GM13977 (cell line): ENCODE results near the gene CBR4.

Experiments used
- DNase-seq: peaks from one replicate; pipeline ENCODE4 v3.0.0; 2012; ENCODE audit warnings: low spot score
- in situ Hi-C: fragments of 300-500 bp; cut with MboI; formaldehyde crosslinking; loops from one replicate; pipeline ENCODE4 v1.12.0; 2022; ENCODE audit warnings: low sequenced_read_pairs, low pct_unique_long_range_greater_than_20kb, mixed read lengths, inconsistent platforms; ENCODE audit not compliant: unreplicated experiment
- TF ChIP-seq, protein P1 (sequence below): IDR thresholded peaks from 2 replicates; pipeline ENCODE4 v1.5.1; 2012; ENCODE audit warnings: mild to moderate bottlenecking, control low read depth; ENCODE audit not compliant: insufficient read depth; ENCODE audit errors: extremely low read depth, missing control alignments

The CBR4 gene

DNA sequence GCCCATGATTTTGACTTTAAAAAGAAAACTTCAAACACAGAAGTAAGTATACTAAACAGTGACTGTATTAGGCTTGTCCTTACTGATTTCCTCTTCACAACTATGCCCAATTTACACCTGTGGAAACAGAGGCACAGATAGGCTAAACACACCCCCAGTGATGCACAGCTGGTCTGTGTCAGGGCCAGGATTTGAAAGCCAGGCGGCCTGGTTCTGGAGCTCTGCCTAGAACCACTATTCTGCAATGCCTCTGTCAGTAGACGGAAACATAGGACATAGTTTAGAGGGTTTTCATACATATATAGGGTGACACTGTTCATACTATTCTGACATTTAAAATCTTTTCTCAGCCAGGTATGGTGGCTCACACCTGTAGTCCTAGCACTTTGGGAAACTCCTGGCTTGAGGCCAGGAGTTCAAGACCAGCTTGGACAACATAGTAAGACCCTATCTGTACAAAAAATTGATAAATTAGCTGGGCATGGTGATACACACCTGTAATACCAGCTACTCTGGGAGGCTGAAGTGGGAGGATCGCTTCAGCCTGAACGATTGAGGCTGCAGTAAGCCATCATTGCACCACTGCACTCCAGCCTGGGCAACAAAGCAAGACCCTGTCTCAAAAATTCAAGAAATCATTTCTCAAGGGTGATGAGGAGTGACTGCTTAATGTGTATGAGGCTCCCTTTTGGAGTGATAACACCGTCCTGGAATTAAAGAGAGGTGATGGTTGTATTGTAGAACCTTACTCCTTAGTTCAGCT is 23.0 kb upstream of the CBR4 start:
- TF ChIP-seq, protein P1, sequence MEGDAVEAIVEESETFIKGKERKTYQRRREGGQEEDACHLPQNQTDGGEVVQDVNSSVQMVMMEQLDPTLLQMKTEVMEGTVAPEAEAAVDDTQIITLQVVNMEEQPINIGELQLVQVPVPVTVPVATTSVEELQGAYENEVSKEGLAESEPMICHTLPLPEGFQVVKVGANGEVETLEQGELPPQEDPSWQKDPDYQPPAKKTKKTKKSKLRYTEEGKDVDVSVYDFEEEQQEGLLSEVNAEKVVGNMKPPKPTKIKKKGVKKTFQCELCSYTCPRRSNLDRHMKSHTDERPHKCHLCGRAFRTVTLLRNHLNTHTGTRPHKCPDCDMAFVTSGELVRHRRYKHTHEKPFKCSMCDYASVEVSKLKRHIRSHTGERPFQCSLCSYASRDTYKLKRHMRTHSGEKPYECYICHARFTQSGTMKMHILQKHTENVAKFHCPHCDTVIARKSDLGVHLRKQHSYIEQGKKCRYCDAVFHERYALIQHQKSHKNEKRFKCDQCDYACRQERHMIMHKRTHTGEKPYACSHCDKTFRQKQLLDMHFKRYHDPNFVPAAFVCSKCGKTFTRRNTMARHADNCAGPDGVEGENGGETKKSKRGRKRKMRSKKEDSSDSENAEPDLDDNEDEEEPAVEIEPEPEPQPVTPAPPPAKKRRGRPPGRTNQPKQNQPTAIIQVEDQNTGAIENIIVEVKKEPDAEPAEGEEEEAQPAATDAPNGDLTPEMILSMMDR: no peak
- no peak for DNase-seq
- in situ Hi-C loops: no loop called here

DNA sequence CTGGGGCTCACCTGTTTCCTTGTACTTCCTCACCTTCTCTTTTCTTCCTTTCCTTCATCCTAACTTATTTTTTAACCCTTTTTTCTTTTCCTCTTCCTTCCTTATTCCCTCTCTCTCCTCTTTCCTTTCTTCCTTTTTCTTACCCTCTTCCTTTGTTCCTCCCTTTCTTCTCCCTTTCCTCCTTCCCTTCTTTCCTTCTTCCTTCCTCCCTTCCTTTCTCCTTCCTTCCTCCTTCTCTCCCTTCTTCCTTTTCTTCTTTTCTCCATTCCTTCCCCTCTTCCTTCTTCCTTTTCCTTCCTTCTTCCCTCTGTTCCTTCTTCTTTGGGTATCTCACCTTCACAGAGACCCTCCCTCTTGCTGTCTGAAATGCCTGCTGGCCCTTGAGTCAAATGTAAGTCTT is 22.1 kb upstream of the CBR4 start:
- DNase-seq: no peak
- TF ChIP-seq, protein P1: no peak
- in situ Hi-C loops: no loop called here

DNA sequence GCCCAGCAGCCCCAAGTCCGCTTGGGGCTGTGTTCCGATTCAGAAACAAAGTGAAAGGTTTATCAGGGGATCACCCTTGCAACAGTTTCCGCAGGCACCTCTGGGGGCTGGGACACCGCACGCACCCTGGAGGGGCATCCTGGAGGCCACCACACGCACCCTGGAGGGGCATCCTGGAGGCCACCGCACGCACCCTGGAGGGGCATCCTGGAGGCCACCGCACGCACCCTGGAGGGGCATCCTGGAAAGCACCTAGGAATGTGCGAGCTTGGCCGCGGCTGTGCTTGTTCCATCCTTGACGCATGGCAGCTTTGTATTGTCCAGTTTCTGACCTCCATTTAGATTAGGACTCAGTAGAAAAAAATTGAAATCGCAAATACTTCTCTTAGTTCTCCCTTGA is 21.3 kb upstream of the CBR4 start:
- in situ Hi-C loops: no loop called here
- DNase-seq: no peak
- TF ChIP-seq, protein P1: no peak

DNA sequence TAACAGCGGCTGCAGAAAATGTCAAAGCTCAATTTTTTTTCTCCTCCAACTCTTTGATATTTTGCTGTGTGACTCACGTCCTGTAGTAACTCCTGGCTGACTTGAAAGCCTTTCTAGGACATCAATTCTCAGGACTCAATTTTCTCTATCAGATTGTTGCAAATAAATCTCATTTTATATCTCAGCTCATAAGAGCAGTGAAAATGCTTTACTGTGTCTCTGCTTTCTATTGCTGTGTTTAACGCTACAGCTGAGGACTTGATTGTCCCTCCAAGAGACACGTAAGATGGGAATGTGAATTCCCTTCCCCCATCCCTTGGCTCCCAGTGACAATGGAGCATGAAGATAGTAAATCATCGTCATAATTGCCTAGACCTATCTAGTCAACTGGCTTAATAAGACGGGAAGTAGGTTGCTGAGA is 20.5 kb upstream of the CBR4 start:
- TF ChIP-seq, protein P1: no peak
- DNase-seq: no peak

DNA sequence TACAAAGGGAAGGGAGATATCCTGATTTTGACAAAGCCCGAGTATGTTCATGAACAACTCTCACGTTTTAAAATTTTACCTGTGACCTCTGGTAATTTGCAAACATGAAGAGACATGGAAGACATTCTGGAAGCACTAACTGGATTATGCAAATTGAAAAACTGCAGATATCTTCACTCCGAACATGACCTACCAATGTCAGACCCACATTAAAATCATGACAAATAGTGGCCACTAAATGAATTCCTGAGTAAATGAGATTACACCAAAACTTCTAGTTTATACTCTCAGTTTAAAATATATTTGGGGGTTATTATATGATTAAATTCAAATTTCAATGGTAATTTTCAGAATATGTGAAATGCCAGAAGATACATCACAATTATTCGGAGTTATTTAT is 19.9 kb upstream of the CBR4 start:
- in situ Hi-C loops: no loop called here
- TF ChIP-seq, protein P1: no peak
- DNase-seq: no peak

More for the DNA sequence above, 20.5 kb upstream of the CBR4 start:
- in situ Hi-C loops: no loop called here

DNA sequence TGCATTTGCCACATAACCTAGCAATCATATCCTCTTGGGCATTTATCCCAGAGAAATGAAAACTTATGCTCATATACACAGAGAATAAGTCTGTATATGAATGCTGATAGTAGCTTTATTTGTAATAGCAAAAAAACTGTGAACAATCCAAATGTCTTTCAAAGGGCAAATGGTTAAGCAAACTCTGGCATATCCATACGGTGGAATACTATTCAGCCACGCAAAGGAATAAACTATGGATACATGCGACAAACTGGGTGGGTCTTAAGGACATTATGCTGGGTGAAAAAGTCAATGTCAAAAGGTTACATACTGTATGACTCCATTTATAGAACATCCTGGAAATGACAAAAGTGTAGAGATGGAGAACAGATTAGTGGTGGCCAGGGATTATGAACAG is 17.6 kb upstream of the CBR4 start:
- TF ChIP-seq, protein P1: no peak
- DNase-seq: no peak
- in situ Hi-C loops: no loop called here
